IMR-90 (cell line): ENCODE measurements around the gene TCF4. TPM values are rescaled to one million over a fixed set of nuclear protein-coding genes. Genes with fewer than 3 reads are reported as not detected.

ENCODE experiments used
- ATAC-seq: fragments of 200-7000 bp; cut with Tn5 transposase; 2 replicates; pipeline ENCODE4 v1.9.1; 2020; ENCODE audit warnings: low read depth, mild to moderate bottlenecking, moderate library complexity
- BruUV-seq: library from RNA; stranded (reverse); fragments of 400-500 nt; replicated peaks from 2 replicates; lab custom pipeline; 2021; lab: Mats Ljungman, UMichigan
- CTCF ChIA-PET: fragments of 300-600 bp; formaldehyde crosslinking; extraction: SDS; loops from one replicate; lab custom pipeline; 2021; ENCODE audit warnings: antibody characterized with exemption; lab: Yijun Ruan, JAX
- POLR2A ChIA-PET: fragments of 300-600 bp; sonication (Branson Sonifier 250); formaldehyde crosslinking; loops from one replicate; lab custom pipeline; 2022; ENCODE audit warnings: antibody characterized with exemption; ENCODE audit not compliant: unreplicated experiment; lab: Charles Lee
- DNase-seq: peaks from one replicate; pipeline ENCODE4 v3.0.0; 2013
- H2AFZ ChIP-seq: replicated peaks from 2 replicates; pipeline ENCODE3; 2013; ENCODE audit warnings: low read length, mild to moderate bottlenecking; ENCODE audit not compliant: poor library complexity
- H2AK5ac ChIP-seq: 2 replicates; pipeline ENCODE4 v1.6.1; 2013; ENCODE audit warnings: low read depth, low read length, inconsistent platforms
- H2AK9ac ChIP-seq: replicated peaks from 2 replicates; pipeline ENCODE3; 2013; ENCODE audit warnings: mild to moderate bottlenecking, low read depth, low read length, moderate library complexity; ENCODE audit not compliant: poor library complexity
- H2BK120ac ChIP-seq: 2 replicates; pipeline ENCODE4 v1.6.1; 2013; ENCODE audit warnings: low read depth, low read length, inconsistent platforms
- H2BK15ac ChIP-seq: 3 replicates; pipeline ENCODE4 v1.6.1; 2013; ENCODE audit warnings: low read depth, low read length, inconsistent platforms
- H2BK20ac ChIP-seq: 2 replicates; pipeline ENCODE4 v1.6.1; 2013; ENCODE audit warnings: low read depth, mild to moderate bottlenecking, inconsistent platforms, low read length, moderate library complexity
- H2BK5ac ChIP-seq: 2 replicates; pipeline ENCODE4 v1.6.1; 2013; ENCODE audit warnings: mild to moderate bottlenecking, low read depth, low read length, inconsistent platforms; ENCODE audit not compliant: poor library complexity, severe bottlenecking
- H3K14ac ChIP-seq: replicated peaks from 2 replicates; pipeline ENCODE4 v1.6.1; 2013; ENCODE audit warnings: low read depth, low read length, inconsistent platforms
- H3K18ac ChIP-seq: 2 replicates; pipeline ENCODE4 v1.6.1; 2013; ENCODE audit warnings: low read depth, low read length, control low read depth
- H3K23ac ChIP-seq: 2 replicates; pipeline ENCODE4 v1.6.1; 2013; ENCODE audit warnings: low read depth, low read length, inconsistent platforms
- H3K27ac ChIP-seq: 2 replicates; pipeline ENCODE4 v1.5.1; 2013; ENCODE audit warnings: mild to moderate bottlenecking, control low read depth, low read length; ENCODE audit not compliant: insufficient read depth
- H3K27me3 ChIP-seq: 2 replicates; pipeline ENCODE4 v1.6.1; 2013; ENCODE audit warnings: low read length; ENCODE audit not compliant: control insufficient read depth, insufficient read depth
- H3K36me3 ChIP-seq: 2 replicates; pipeline ENCODE4 v1.6.1; 2013; ENCODE audit warnings: low read length, mixed read lengths; ENCODE audit not compliant: control insufficient read depth, insufficient read depth
- H3K4ac ChIP-seq: 2 replicates; pipeline ENCODE4 v1.6.1; 2013; ENCODE audit warnings: low read depth, low read length, inconsistent platforms
- H3K4me1 ChIP-seq: 2 replicates; pipeline ENCODE4 v1.6.1; 2013; ENCODE audit warnings: low read length, mixed read lengths; ENCODE audit not compliant: control insufficient read depth, insufficient read depth
- H3K4me2 ChIP-seq: 2 replicates; pipeline ENCODE4 v1.6.1; 2013; ENCODE audit warnings: low read depth, mild to moderate bottlenecking, control low read depth, low read length, moderate library complexity
- H3K4me3 ChIP-seq: 2 replicates; pipeline ENCODE4 v1.5.1; 2013; ENCODE audit warnings: low read depth, mild to moderate bottlenecking, control low read depth, low read length, moderate library complexity; ENCODE audit not compliant: insufficient read depth
- H3K56ac ChIP-seq: 2 replicates; pipeline ENCODE4 v1.6.1; 2013; ENCODE audit warnings: low read length, inconsistent platforms; ENCODE audit not compliant: insufficient read depth; ENCODE audit errors: extremely low read depth
- H3K79me1 ChIP-seq, 2 experiments: 2 replicates each; pipeline ENCODE4 v1.6.1; 2013; ENCODE audit warnings: low read length in 2 of 2, inconsistent platforms in 1 of 2, low read depth in 1 of 2
- H3K9ac ChIP-seq: 2 replicates; pipeline ENCODE4 v1.6.1; 2013; ENCODE audit warnings: low read depth, low read length, control low read depth
- H3K9me1 ChIP-seq: 2 replicates; pipeline ENCODE4 v1.6.1; 2013; ENCODE audit warnings: low read length, inconsistent platforms; ENCODE audit not compliant: insufficient read depth
- H3K9me3 ChIP-seq: 2 replicates; pipeline ENCODE4 v1.6.1; 2013; ENCODE audit warnings: low read length; ENCODE audit not compliant: control insufficient read depth, insufficient read depth
- H4K20me1 ChIP-seq: 2 replicates; pipeline ENCODE4 v1.6.1; 2013; ENCODE audit warnings: low read length, inconsistent platforms; ENCODE audit not compliant: insufficient read depth
- H4K5ac ChIP-seq: 2 replicates; pipeline ENCODE4 v1.6.1; 2013; ENCODE audit warnings: mild to moderate bottlenecking, low read depth, low read length, control low read depth
- H4K8ac ChIP-seq, 2 experiments: 2 replicates each; pipeline ENCODE4 v1.6.1; 2013; ENCODE audit warnings: low read depth in 2 of 2, low read length in 2 of 2, control low read depth in 1 of 2, inconsistent platforms in 1 of 2
- H4K91ac ChIP-seq: 2 replicates; pipeline ENCODE4 v1.6.1; 2013; ENCODE audit warnings: low read depth, low read length, inconsistent platforms; ENCODE audit not compliant: insufficient read depth
- CHD1 ChIP-seq: IDR thresholded peaks from 2 replicates; pipeline ENCODE4 v1.6.1; 2012; ENCODE audit warnings: low read depth, low read length, improper control_type of control experiment
- FOS ChIP-seq: fragments of 150-350 bp; IDR thresholded peaks from 2 replicates; pipeline ENCODE4 v1.6.1; 2016; ENCODE audit warnings: low read depth, low read length
- MAFK ChIP-seq: IDR thresholded peaks from 2 replicates; pipeline ENCODE4 v1.6.1; 2012; ENCODE audit warnings: low read depth, low read length, improper control_type of control experiment
- MAZ ChIP-seq: IDR thresholded peaks from 2 replicates; pipeline ENCODE4 v1.6.1; 2012; ENCODE audit warnings: low read depth, mild to moderate bottlenecking, low read length, improper control_type of control experiment, moderate library complexity, borderline replicate concordance
- MXI1 ChIP-seq: IDR thresholded peaks from 2 replicates; pipeline ENCODE4 v1.6.1; 2012; ENCODE audit warnings: low read depth, mild to moderate bottlenecking, low read length, moderate library complexity, borderline replicate concordance
- NFE2L2 ChIP-seq: fragments of 150-350 bp; IDR thresholded peaks from 2 replicates; pipeline ENCODE4 v1.6.1; 2016; ENCODE audit warnings: low read depth, mild to moderate bottlenecking, low read length
- RAD21 ChIP-seq: IDR thresholded peaks from 2 replicates; pipeline ENCODE4 v1.6.1; 2012; ENCODE audit warnings: low read length, improper control_type of control experiment
- RFX5 ChIP-seq: IDR thresholded peaks from 2 replicates; pipeline ENCODE4 v1.8.0; 2012; ENCODE audit warnings: low read depth, mild to moderate bottlenecking, low read length, moderate library complexity
- WGBS, 2 experiments: methylation state at CpG; one replicate each; pipeline versions ENCODE4 v1.1.5 to v1.1.7; 2013; ENCODE audit warnings: missing lambda C conversion rate in 2 of 2; ENCODE audit not compliant: insufficient read length in 1 of 2; ENCODE audit errors: extremely low coverage in 2 of 2; 5-methylcytosine and 5-hydroxymethylcytosine counted together
- dilution Hi-C: fragments of 300-500 bp; cut with HindIII; formaldehyde crosslinking; loops from one replicate; pipeline ENCODE4 v1.14.3; 2018; ENCODE audit warnings: low sequenced_read_pairs; ENCODE audit not compliant: unreplicated experiment
- in situ Hi-C: fragments of 300-500 bp; cut with MboI; formaldehyde crosslinking; loops from 3 replicates; pipeline ENCODE4 v1.14.3; 2019; ENCODE audit warnings: low sequenced_read_pairs, inconsistent platforms, mixed read lengths
- intact Hi-C: fragments of 100-400 bp; cut with micrococcal nuclease; formaldehyde crosslinking; loops from 2 replicates; pipeline ENCODE4 v1.10.0; 2022
- polyA plus RNA-seq, 3 experiments: library from polyadenylated mRNA; depleted of rRNA; stranded (reverse); fragments of >200 nt; gene quantifications; 2 replicates each; pipeline ENCODE4 v1.2.3, GENCODE V29; 2012; ENCODE audit warnings: low replicate concordance in 1 of 3
- total RNA-seq: library from RNA; depleted of rRNA; stranded (reverse); fragments of >200 nt; gene quantifications from 2 replicates; pipeline ENCODE4 v1.2.3, GENCODE V29; 2012

The TCF4 gene
- total and polyA plus RNA-seq, 2 of the 4 experiments (the other 2 are of a cell fraction): 30.0 to 87.1 TPM

- Histone ChIP-seq H2BK15ac (no peak overlapping the region), H3K9me3 (no peaks in the 10 kb centered on the region), H3K56ac (no peak overlapping the region), H3K4me2 (no peak overlapping the region), H4K8ac (no peak overlapping the region), H3K14ac (no peak overlapping the region), H2BK120ac (no peak overlapping the region), H3K4me3 (no peak overlapping the region), H3K36me3 (no peaks in the 10 kb centered on the region), H3K27me3 (no peaks in the 10 kb centered on the region), H3K27ac (no peak overlapping the region), H2AK5ac (no peak overlapping the region), H3K9ac (no peak overlapping the region), H2AFZ (no peak overlapping the region), H2AK9ac (no peak overlapping the region), H3K23ac (no peak overlapping the region), H3K4me1 (peaks cover 5% of the 10 kb centered on the region; the same call in 1 of the 2 replicates), H4K20me1 (no peaks in the 10 kb centered on the region), H3K9me1 (peaks cover 4% of the 10 kb centered on the region; the same call in 1 of the 2 replicates), H4K5ac (no peak overlapping the region), H2BK5ac (no peak overlapping the region), H2BK20ac (no peak overlapping the region), H3K79me1 (peaks cover 34 to 73% of the 10 kb centered on the region in 2 experiments), H3K4ac (no peak overlapping the region), H3K18ac (no peak overlapping the region), H4K91ac (no peak overlapping the region)
- ATAC-seq: no peak
- TF ChIP-seq MAZ (no peak), RAD21 (no peak), MXI1 (no peak), FOS (no peak), CHD1 (no peak), NFE2L2 (no peak), RFX5 (no peak), MAFK (no peak)
- no peak for DNase-seq
- CTCF ChIA-PET: no interaction called here
- no CpG with 5 or more reads among the region's 3 CpGs for WGBS, 2 experiments
- no TSS peak for BruUV-seq
- dilution Hi-C loops (no loop called here), intact Hi-C loops (no loop called here), in situ Hi-C loops (no loop called here)
- POLR2A ChIA-PET: no interaction called here
Observed at GRCh38 chr18:55425698-55426097, 162.3 kb downstream of the TCF4 start.
